Transverse colon (tissue), 4 donors: Measurements from ENCODE around the gene TRPV3.

Experiments used
- EP300 ChIP-seq: sonication (generic); formaldehyde crosslinking; IDR thresholded peaks from one replicate; pipeline ENCODE4 v1.6.1; 2017; ENCODE audit warnings: antibody characterized with exemption, low read depth
- POLR2A ChIP-seq: fragments of 450-650 bp; IDR thresholded peaks from one replicate; pipeline ENCODE4 v1.6.1; 2016; ENCODE audit warnings: antibody characterized with exemption, mild to moderate bottlenecking, moderate library complexity
- POLR2AphosphoS5 ChIP-seq, 3 donors: sonication (generic); formaldehyde crosslinking; IDR thresholded peaks; one replicate each; pipeline ENCODE4 v1.6.1; 2016; ENCODE audit warnings: antibody characterized with exemption in 3 of 3
- TF ChIP-seq, protein P1 (sequence below), 5 experiments: fragments of 200-600 bp in 3 of 5; fragments of 450-650 bp in 2 of 5; sonication (generic) in 3 of 5; IDR thresholded peaks; 1 replicate in 2 of 5; 2 replicates in 3 of 5; pipeline ENCODE4 v1.5.1; 2016 to 2017; ENCODE audit warnings: antibody characterized with exemption in 5 of 5, inconsistent platforms in 3 of 5, mild to moderate bottlenecking in 2 of 5, moderate library complexity in 1 of 5

DNA sequence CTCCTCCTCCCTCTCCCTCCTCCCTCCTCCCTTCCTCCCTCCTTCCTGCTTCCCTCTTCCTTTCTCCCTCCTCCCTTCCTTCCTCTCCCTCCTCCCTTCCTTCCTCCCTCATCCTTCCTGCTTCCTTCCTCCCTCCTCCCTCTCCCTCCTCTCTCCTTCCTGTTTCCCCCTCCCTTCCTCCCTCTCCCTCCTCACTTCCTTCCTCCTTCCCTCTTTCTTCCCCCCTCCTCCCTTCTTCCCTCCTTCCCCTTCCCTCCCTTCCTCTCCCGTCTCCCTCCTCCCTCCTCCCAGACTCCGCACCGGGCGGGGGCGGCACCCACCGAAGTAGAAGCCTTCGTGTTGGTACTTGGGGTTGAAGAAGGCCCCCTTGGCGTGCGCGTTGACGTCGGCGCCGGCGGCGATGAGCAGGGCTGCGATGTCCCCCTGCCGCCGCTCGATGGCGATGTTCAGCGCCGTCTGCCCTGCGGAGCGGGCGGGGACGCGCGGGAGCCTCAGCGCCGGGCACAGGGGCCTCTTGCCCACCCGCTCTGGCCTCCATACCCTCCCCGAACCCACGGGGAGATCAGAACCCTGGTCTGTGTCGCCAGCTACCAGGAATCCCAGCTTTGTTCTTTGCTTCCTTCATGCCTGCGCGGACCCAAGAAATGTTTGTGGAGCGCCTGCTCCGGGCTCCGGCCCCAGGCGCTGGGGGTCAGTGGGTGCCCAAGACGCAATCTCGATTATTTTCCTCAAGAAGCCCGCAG, 22.2 kb downstream of the TRPV3 start:
- TF ChIP-seq, protein P1, sequence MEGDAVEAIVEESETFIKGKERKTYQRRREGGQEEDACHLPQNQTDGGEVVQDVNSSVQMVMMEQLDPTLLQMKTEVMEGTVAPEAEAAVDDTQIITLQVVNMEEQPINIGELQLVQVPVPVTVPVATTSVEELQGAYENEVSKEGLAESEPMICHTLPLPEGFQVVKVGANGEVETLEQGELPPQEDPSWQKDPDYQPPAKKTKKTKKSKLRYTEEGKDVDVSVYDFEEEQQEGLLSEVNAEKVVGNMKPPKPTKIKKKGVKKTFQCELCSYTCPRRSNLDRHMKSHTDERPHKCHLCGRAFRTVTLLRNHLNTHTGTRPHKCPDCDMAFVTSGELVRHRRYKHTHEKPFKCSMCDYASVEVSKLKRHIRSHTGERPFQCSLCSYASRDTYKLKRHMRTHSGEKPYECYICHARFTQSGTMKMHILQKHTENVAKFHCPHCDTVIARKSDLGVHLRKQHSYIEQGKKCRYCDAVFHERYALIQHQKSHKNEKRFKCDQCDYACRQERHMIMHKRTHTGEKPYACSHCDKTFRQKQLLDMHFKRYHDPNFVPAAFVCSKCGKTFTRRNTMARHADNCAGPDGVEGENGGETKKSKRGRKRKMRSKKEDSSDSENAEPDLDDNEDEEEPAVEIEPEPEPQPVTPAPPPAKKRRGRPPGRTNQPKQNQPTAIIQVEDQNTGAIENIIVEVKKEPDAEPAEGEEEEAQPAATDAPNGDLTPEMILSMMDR (IDR thresholded peaks at IDR 0.05), result peak; percentile 55 to 77 (median 60)
- TF ChIP-seq POLR2A (no peak), EP300 (no peak), POLR2AphosphoS5 (IDR thresholded peaks at IDR 0.05) (no peak)
